ENCODE measurements around the gene ZCCHC10.
"Not testable (repeated sequence)": the region's sequence is repeated elsewhere in the genome, so short reads cannot be mapped to it uniquely, and the experiment has no call there.

The ZCCHC10 gene

DNA sequence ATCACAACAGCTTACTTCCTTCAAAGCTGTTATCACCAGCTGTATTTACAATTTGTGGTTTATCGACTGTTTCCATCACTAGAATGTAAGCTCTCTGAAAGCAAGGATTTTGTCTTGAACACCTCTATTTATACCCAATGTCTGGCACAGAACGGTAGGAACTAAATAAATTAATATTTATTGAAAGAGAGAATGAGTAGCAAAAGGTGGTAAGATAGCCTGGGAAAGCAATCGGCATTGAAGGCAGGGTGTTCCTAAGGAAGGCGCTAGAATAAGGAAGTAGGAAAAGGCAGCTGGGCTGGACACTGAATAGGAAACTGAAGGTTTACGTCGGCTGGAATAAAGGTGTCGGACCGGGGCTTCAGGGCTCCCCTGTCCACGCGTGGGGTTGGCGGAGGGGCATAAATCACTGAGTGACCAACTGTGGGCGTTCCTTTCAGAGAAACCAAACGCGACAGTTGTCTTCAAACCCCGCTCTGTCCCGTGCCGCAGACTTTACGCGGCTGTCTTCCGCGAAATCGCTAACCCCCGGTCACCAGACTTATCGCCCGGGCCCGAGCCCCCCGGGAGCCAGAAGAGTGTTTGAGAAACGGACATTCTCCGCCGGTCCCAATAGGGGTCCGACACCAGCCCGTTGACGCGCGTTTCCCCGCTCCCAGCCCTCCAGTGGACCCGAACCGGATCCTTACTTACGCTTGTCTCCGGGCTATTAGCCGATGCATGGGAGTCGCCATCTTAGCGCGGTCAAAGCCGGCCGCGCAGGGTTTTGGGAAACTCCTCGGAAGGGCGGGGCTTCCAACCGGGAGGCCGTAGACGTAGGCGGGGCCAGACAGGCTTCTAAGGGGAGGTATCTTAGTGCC lies at the start of gene ZCCHC10:
Gene ZCCHC10, minus strand, starts transcription at position 746 of the 860 bp plus-strand sequence. Its CDS starts 12 bp downstream, at position 734.
- peak; percentile 76 to 90 for DNase-seq (ENCODE audit: low read depth in 1 of 2, low spot score in 1 of 2)

DNA sequence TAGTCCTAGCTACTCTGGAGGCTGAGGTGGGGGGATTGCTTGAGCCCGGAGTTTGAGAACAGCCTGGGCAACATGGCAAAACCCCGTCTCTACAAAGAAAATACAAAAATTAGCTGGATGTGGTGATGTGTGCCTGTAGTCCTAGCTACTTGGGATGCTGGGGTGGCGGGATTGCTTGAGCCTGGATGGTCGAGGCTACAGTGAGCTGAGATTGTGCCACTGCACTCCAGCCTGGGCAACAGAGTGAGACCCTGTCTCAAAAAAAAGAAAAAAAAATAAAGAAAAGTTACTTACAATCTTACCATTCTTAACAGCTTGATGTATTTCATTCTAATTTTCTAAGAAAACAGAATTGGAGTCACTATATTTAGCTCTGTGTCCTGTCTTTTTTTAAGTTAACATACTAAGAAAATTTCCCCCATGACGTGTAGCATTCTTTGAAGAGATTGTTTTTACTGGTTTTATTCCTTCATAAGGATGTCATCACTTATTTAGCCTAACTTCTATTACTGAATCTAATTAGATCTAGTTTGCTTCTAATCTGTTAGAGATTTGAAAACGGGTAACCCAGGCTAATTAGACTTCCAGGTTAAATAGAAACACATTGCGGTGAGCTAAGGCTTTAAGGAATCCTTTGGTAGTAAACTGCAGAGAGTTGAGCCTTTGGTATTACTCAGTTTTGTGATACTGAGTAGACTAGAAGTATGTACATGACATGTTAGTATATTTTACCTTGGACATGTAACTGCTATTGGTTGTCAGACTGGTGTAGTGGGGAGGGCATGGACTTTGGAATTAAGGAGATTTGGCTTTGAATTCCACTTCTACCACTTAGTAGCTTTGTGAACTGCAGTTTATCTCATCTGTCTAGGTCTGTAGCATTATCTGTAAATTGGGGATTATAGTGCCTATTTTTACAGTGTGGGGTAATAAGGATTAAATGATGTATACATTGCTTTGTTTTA lies 49.5 kb upstream of the ZCCHC10 start:
- no peak for DNase-seq (ENCODE audit: low read depth in 1 of 2, low spot score in 1 of 2)

DNA sequence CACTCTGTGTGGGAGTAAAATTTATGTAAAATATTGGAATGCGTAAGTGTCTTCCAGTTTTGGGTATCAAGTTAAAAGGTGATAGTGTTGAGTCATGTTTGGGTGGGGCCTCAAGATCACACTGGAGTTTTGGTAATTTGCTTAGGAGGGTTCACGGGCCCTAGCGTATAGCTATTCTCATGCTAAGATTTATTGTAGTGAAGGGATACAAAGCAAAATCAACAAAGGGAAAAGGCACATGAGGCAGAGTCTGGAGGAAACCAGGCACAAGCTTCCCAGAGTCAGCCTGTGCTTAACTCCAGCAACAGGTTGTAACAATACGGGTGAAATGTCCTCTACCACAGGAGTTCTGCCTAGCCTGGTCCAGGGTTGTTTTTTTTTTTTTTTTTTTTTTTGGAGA lies 45.7 kb upstream of the ZCCHC10 start:
- DNase-seq (ENCODE audit: low read depth in 1 of 2, low spot score in 1 of 2): no peak

DNA sequence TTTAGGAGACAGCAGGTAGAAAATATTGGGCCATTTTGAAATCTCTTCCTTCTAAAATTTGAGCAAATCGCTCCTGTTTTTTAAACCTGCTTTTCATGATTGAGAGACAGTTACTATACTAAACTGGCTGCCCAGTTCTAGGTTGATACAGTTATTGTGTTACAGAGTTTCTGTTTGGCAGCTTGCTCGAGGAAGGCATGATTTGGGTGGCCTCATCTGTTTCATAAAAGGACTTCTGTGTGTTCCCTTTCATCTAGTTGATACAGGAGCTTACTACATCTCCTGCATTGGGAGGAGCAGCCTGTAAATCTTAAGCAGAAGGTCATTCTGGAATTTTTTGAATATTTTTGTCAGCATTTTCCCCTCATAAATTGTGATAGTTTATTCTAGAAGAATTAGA lies 39.7 kb upstream of the ZCCHC10 start:
- DNase-seq (ENCODE audit: low read depth in 1 of 2, low spot score in 1 of 2): no peak

DNA sequence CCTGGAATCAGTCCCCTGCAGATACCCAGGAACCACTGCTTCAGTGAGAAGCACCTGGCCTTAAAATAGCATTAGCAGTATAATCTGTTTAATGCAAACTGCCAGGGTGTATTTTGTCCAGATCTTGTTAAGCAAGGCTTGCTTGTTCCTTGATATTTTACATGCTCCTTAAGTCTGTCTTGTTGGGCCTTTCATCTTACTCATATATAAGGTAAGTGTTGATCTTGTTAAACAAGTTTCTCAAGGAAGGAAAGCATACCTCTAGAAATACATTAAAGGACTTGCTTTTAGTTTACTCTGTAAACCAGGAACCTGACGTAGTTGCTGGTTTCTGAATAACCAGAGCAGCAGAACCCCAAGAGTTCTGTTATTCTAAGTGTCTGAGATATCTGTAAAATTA lies 39.1 kb upstream of the ZCCHC10 start:
- no peak for DNase-seq (ENCODE audit: low read depth in 1 of 2, low spot score in 1 of 2)

DNA sequence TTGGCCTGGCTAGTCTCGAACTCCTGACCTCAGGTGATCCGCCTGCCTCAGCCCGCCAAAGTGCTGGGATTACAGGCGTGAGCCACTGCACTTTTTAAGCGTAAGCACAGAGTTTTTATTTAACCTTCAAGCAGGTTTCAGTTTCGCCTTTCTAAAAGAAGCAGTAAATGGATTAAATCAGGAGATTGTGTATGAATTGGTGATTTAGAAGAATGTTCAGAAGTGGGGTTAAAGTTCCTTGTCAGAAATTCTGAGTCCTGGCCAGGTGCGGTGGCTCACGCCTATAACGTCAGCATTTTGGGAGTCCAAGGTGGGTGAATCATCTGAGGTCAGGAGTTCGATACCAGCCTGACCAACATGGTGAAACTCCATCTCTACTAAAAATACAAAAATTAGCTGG lies 37.6 kb upstream of the ZCCHC10 start:
- DNase-seq (ENCODE audit: low read depth in 1 of 2, low spot score in 1 of 2): no peak

DNA sequence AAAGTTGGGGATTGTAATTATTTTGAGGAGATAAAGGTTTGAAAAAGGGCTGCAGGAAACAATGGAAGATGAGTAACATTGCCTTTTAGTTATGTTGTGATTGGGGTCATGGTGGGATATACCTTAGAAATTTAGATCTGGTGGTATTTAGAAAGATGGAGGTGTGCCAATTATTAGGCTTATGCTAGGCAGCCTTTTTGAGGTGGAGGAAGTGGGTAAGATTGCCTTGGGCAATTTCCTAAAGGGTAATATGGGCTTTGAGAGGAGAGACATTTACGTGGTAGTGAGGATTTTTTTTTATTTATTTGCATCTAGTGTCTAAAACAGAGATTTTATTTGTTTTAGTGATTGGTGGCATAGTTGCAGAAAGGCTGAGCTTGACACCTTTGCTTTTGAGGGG lies 35.9 kb upstream of the ZCCHC10 start:
- DNase-seq (ENCODE audit: low read depth in 1 of 2, low spot score in 1 of 2): no peak

DNA sequence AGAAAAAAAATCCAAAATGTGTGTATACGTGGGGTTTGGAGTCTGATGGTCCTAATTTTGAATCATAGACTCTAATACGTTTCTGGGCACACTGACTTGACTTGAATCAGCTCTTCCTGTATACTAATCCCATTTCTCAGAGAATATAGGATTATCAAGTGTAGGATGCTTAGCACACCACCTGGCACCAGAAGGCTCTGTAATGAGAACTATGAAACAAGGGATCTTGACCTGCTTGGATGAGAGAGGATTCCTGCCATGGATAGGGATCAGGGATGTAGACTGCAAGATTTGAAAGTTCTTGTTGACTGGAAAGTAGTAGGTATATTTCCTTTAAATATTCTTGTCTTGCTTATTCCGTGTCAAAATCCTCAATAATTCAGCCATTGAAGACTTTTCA lies 33.3 kb upstream of the ZCCHC10 start:
- DNase-seq (ENCODE audit: low read depth in 1 of 2, low spot score in 1 of 2): no peak

DNA sequence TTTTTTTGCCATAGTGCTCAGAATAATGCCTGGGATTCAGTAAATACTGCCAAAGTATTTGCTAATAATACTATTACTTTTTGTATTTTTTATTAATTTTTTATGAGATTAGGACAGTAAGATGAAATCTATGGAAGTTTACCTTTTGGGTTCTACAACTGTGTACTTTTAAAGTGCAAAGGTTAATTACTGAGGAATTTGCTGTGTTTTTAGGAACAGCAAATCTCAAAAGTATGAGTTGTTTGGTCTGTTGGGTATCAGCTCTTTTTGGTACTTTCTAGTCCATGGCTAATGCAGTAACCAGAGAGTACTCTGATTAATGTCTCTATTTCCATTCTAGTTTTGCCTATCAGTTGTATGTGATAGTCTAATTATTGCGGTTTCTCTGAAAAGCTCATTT lies 30.5 kb upstream of the ZCCHC10 start:
- DNase-seq (ENCODE audit: low read depth in 1 of 2, low spot score in 1 of 2): no peak

DNA sequence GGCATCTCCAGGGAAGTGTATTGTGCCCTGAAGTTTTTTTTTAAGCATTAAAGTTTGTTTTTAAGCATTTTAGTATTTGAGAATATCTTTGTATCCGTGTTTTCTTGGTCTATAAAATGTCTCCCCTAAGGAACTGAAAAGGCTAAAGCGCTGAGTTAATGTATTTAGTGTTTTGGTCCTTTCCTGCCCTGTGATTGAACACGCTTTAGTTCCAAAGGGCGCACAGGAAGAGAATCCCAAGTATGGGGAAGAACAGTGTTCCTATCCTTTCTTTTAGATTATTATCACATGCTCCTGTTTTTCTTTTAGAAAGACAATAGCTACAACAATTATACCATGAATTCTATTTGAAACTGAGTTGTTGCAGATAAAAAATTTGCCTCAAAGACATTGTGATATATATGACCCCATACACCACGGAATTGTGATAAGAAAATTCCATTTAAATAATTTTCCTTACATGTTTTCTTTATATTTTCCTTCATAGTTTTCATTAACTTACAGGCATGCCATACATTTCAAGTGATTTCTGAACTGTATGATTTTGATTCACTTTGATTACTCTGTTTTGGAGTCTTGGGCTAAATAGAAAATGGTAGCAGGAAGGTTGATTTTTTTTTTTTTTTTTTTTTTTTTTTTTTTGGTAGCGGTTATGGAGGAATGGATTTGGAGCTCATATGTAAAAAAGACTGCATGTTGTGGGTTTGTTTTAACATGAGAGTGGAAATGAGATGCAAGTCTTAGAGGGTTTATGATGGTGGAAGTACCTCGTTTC lies 28.5 kb upstream of the ZCCHC10 start:
- DNase-seq (ENCODE audit: low read depth in 1 of 2, low spot score in 1 of 2): no peak

DNA sequence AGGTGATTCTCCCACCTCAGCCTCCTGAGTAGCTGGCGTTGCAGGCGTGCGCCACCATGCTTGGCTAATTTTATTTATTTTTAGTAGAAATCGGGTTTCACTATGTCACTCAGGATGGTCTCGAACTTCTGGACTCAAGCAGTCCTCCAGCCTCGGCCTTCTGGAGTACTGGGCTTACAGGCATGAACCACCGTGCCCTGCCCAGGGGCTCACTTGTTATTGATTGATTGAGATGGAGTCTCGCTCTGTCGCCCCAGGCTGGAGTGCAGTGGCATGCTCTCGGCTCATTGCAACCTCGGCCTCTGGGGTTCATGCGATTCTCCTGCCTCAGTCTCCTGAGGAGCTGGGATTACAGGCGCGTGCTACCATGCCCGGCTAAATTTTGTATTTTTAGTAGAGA lies 27.1 kb upstream of the ZCCHC10 start:
- no peak for DNase-seq (ENCODE audit: low read depth in 1 of 2, low spot score in 1 of 2)

DNA sequence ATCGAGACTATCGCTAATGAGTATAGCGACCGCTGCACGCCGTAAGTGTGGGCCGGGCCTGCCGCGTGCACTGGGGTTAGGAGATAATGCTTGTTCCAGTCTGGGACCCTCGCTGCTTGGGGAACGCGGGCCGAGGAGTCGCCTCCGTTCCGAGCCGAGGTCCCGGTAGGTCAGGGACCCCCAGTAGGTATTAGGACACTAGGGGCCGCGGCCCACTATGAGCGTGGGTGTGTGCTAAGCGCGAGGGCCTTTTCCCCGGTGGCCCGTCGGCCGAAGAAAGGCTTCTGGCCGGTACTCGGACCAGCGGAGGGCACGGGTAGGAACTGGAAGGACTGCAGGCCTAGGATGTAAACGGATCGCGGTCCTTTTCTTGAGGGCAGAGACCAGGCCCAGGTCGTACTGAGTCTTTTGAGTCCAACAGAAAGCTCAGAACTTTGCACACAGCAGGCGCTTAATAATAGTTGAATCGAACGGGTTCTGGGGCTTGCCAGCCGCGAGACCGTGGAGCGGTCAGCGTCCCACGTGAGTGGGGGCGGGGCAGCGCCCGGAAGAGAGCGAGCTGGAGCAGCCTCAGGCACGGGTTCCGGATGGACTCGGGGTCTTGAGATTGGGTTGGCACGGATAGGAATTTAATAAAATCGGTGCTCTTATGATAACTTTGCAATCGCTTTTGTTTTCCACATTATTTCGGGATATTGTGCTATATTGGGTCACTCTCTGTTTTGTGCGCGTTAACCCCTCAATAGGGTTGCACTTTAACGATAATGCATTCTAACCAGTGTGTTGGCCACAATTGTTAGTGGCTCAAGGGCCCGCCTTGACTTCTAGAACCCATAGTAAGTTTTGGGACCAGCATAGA lies 26.2 kb upstream of the ZCCHC10 start:
- peak; percentile 24 to 42 for DNase-seq (ENCODE audit: low read depth in 1 of 2, low spot score in 1 of 2)

DNA sequence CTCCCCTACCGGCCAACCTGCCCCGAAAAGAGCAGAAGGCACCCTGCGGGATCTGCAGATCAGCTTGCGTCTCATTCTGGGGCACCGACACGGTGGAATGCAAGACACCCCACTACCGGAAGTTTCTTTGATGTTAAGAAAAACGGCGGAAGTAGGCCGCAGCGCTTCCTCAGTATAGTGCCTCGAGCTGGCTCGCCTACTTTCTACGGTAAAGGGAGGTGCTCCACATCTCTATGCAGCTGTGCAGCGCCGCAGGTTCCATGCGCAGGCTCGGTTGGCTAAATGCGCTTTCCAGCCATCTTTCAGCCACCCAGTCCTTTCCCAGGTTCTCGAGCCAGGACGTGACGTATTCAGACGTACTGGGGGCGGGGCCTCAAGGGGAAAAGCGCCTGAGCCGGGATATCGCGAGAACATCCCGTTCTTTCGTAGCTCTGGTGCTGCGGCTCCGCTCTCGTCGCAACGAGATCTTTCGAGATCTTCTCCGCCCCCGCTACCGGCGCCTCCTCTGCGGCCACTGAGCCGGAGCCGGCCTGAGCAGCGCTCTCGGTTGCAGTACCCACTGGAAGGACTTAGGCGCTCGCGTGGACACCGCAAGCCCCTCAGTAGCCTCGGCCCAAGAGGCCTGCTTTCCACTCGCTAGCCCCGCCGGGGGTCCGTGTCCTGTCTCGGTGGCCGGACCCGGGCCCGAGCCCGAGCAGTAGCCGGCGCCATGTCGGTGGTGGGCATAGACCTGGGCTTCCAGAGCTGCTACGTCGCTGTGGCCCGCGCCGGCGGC lies 25.4 kb upstream of the ZCCHC10 start, which contains the start of gene HSPA4:
Gene HSPA4, plus strand, starts transcription at position 472 of the 775 bp plus-strand sequence. Its CDS starts 238 bp downstream, at position 710.
- DNase-seq (ENCODE audit: low read depth in 1 of 2, low spot score in 1 of 2): peak; percentile 87 to 96

DNA sequence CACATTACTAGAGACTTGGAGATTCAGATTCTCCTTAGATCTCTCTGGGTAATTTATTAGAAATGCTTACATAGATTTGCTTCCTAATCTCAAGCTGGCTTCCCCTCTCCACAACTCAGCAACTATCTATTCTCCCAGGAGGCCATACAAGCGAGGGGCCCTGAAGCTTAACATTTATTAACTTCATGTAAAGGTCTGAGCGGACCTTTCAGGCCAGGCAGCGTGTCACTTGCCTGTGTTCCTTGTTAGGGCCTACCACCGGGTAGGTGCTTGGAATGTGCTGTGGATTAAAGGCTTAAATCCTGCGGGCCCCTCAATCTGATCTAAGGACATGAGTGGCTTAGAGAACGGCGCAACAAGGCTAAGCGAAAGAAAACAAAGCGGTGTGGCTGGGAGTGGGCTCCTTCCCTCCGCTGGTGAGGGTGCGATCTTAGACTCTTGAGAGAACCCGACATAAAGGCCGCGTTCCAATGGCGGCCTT lies 24.8 kb upstream of the ZCCHC10 start:
- no peak for DNase-seq (ENCODE audit: low read depth in 1 of 2, low spot score in 1 of 2)

DNA sequence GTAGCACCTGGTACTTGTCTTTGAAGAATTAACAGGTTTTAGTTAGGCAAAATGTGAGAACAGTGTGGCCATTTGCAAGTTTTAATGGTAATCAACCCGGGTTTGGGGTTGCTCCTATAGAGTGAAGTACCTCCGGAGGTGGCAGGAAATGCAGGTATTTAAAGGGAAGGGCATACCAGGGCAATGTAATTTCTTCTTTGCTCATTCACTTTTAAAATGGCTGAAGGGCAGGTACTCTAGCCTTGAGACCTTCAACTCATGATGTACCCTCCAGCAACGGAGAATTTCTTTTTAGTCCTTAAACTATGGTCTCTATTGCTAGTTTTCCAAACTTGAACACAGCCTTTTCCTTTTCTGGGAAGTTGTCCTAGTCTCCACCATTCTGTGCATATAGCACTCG lies 24.2 kb upstream of the ZCCHC10 start:
- DNase-seq (ENCODE audit: low read depth in 1 of 2, low spot score in 1 of 2): no peak

DNA sequence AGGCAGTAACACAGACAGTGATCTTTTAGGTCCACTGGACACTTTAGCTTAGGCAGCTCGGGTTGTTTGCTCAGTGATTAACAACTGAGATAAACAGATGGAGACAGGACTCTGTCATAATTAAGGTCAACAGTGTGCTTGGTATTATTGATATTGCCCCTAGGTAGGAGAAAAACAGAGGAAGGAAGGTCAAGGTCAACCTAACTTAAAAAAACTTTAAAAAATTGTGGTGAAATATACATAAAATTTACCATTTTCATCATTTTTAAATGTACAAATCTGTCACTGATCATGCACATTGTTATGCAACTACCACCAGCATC lies 23.3 kb upstream of the ZCCHC10 start:
- DNase-seq (ENCODE audit: low read depth in 1 of 2, low spot score in 1 of 2): no peak

DNA sequence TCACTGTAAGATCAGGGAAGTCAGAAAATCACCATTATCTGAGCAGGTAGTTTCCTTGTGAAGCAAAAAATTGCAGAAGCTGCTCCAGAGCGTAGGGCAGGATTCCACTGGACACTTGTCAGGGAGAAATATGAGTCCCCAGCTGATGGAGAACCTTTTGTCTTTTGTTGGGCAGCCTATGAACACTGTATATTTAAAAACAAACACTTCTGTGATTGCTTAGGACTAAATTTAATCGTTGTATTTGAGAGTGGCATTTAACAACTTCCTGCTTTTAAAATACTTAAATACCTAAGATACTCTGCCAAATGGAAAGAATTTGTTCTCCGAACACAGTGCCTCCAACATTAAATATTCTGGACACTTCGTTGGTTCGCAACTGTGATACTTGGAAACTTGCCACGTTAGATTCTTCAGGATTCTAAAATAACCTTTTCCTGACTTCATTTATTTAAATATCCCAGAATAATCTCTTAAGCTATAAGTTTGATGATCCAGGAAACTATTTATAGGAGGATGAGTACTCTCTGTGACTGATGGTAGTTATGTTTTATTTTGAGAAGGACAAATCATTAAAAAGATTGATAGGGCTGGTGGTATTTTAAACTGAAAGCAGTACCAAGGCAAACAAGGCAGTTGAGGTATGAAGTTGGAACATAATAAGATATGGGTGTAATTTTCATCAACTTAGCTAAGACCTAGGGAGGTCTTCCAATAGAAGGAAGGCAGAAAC lies 22.8 kb upstream of the ZCCHC10 start:
- no peak for DNase-seq (ENCODE audit: low read depth in 1 of 2, low spot score in 1 of 2)

DNA sequence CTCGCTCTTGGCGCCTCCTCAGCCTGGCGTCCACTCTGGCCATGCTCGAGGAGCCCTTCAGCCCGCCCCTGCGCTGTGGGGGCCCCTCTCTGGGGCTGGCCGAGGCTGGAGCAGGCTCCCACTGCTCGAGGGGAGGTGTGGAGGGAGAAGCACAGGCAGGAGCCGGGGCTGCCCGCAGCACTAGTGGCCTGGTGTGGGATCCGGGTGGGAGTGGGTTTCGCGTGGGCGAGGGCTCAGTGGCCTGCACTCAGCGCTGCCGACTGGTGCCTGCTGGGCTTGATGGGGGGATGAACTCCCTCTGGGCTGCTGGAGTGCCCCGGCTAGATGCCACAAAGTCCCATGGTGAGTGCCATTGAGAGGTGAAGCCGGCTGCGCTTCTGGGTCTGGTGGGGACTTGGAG lies 21.1 kb upstream of the ZCCHC10 start:
- DNase-seq (ENCODE audit: low read depth in 1 of 2, low spot score in 1 of 2): no peak

DNA sequence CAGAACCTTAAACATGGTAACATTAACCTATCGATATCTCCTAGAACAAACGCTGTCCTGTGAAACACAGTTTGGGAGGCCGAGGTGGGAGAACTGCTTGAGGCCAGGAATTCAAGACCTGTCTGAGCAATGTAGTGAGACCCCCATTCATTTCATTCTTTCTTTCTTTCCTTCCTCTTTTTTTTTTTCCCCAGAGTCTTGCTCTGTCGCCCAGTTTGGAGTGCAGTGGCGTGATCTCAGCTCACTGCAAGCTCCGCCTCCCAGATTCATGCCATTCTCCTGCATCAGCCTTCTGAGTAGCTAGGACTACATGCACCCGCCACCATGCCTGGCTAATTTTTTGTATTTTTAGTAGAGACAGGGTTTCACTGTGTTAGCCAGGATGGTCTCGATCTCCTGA lies 20.2 kb upstream of the ZCCHC10 start:
- not testable (repeated sequence) for DNase-seq (ENCODE audit: low read depth in 1 of 2, low spot score in 1 of 2)
